GM13976 (cell line): ENCODE results near the gene RNF224.

Source experiments
- DNase-seq: peaks from one replicate; pipeline ENCODE4 v3.0.0; 2012; ENCODE audit warnings: low spot score
- in situ Hi-C: fragments of 300-500 bp; cut with MboI; formaldehyde crosslinking; loops from one replicate; pipeline ENCODE4 v1.12.0; 2022; ENCODE audit warnings: low sequenced_read_pairs, mixed read lengths, inconsistent platforms; ENCODE audit not compliant: unreplicated experiment
- TF ChIP-seq, protein P1 (sequence below): IDR thresholded peaks from 2 replicates; pipeline ENCODE4 v1.5.1; 2012; ENCODE audit warnings: borderline replicate concordance, mild to moderate bottlenecking; ENCODE audit not compliant: insufficient read depth; ENCODE audit errors: extremely low read depth, missing control alignments, control extremely low read depth

RNF224 gene

DNA sequence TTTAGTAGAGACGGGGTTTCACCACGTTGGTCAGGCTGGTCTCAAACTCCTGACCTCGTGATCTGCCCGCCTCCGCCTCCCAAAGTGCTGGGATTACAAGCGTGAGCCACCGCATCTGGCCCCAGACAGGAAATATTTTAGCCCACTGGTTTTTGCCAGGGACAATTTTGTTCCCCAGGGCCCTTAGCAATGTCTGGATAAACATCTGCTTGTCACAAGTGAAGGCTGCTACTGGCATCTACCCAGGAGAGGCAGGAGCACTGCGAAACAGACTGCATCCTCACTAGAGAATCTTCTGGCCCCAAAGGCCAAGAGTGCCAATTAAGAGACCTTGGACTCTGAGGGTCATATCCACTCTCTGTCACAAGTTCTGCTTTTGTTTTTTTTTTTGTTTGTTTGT lies 24.3 kb upstream of the RNF224 start:
- TF ChIP-seq, protein P1, sequence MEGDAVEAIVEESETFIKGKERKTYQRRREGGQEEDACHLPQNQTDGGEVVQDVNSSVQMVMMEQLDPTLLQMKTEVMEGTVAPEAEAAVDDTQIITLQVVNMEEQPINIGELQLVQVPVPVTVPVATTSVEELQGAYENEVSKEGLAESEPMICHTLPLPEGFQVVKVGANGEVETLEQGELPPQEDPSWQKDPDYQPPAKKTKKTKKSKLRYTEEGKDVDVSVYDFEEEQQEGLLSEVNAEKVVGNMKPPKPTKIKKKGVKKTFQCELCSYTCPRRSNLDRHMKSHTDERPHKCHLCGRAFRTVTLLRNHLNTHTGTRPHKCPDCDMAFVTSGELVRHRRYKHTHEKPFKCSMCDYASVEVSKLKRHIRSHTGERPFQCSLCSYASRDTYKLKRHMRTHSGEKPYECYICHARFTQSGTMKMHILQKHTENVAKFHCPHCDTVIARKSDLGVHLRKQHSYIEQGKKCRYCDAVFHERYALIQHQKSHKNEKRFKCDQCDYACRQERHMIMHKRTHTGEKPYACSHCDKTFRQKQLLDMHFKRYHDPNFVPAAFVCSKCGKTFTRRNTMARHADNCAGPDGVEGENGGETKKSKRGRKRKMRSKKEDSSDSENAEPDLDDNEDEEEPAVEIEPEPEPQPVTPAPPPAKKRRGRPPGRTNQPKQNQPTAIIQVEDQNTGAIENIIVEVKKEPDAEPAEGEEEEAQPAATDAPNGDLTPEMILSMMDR: no peak
- in situ Hi-C loops: no loop called here
- no peak for DNase-seq

DNA sequence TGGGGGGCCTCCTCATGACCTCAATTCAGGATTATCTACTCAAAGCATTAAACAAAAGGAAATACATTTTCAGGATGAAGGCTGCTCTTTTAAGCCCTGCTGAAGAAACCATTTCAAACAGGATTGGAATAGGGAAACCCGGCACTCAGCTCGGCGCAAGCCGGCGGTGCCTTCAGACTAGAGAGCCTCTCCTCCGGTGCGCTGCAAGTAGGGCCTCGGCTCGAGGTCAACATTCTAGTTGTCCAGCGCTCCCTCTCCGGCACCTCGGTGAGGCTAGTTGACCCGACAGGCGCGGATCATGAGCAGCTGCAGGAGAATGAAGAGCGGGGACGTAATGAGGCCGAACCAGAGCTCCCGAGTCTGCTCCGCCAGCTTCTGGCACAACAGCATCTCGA lies 22.6 kb upstream of the RNF224 start:
- in situ Hi-C loops: no loop called here
- DNase-seq: no peak
- TF ChIP-seq, protein P1: no peak

DNA sequence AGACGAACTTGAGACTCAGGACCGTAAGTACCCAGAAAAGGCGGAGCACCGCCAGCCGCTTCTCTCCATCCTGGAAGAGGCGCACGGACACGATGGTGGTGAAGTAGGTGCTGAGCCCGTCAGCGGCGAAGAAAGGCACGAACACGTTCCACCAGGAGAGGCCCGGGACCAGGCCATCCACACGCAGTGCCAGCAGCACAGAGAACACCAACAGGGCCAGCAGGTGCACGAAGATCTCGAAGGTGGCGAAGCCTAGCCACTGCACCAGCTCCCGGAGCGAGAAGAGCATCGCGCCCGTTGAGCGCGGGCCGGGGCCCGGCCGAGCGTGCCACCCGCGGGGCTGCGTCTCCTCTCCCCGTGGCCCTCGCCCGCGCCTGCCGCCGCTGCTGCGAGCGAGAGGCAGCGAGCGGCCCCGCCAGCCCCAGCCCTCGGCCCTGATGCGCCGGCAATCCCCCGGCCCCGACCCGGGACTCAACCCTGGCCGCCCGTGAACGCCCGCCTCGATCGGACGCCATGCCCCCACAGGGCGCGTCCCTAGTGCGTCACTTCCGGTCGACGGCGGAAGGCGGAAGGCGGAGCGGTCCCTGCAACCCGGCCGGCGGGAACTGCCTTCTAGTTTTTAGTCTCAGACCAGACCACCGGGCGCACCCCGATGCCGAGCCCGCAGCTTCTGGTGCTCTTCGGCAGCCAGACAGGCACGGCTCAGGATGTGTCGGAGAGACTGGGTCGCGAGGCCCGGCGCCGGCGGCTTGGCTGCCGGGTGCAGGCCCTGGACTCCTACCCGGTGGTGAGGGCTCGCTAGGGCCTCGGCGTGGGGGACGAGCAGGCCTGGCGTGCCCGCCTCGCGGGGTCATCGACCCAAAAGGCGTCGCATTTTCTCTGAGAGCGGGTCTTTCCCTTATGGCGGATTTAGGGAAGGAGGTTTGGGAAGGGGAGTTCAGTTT lies 21.9 kb upstream of the RNF224 start, which contains the start of the genes NDOR1 and TMEM203:
NDOR1 (plus strand) TSS at position 575 of the 944 bp plus-strand sequence; CDS start at position 653, 78 bp downstream.
TMEM203 (minus strand) TSS at position 523 of the 944 bp plus-strand sequence; CDS start at position 289, 234 bp downstream.
- peak; percentile 98 for DNase-seq
- in situ Hi-C loops: no loop called here

DNA sequence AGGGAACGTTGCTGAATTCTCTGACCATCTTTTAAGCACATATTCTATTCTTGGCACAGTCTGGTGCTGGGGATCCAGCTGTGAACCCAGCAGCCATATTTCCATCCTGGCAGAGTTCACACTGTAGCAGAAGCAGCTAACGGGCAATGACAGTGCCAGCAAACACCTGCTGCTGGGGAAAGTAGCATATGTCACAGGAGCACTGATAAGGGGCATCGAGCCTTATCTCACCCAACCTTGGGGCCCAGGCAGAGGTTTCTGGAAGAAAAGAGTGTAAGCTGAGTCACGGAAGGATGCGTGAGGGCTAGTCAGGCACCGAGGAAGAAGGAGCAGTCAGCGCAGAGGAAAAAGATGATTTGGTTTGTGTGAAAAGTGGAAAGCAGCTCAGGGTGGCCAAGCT lies 20.7 kb upstream of the RNF224 start:
- in situ Hi-C loops: no loop called here
- TF ChIP-seq, protein P1: no peak
- DNase-seq: no peak

More for the DNA sequence above, 21.9 kb upstream of the RNF224 start, which contains the start of the genes NDOR1 and TMEM203:
- TF ChIP-seq, protein P1: no peak

DNA sequence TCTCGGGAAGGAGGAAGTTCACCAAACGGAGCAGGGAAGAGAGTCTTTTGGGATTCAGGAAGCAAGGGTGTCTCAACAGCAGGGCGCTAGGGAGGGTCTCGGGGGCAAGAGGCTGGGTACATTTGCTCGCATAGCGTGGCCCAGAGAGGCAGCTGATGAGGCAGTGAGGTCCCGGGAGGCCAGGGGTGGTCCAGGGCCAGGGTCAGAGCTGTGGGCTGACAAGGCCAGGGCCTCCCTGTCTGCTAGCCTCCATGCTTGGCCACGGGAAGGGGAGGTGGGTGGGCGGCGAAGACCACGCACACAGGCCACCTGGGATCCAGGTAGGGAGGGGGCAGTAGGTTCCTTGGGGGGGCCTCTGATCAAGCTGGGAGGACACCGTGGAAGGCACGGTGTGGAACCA lies 15.8 kb upstream of the RNF224 start:
- no peak for DNase-seq
- TF ChIP-seq, protein P1: no peak
- in situ Hi-C loops: no loop called here

DNA sequence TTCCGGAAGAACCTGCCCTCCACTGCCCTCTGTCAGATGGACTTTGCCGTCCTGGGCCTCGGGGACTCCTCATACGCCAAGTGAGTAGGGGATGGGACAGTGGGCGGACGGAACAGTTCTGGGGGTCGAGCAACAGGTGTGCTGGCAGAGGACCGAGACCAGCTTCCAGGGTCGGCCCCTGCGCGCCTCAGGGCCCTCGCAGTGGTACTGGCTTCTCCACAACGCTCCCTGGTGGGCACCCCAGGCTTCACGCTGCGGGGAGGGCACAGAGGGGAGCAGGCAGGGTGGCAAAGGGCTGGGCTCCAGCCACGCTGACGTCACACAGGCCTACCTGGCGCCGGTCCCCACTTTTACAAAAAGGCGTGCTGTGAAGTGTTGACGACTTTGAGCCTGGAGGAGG lies 14.8 kb upstream of the RNF224 start:
- in situ Hi-C loops: no loop called here
- DNase-seq: no peak
- TF ChIP-seq, protein P1: no peak
